Measurements from ENCODE around the gene ZNFX1.

ZNFX1 gene

GRCh38 chr20:49259284-49259683 lies 18.6 kb downstream of the ZNFX1 start:
- peaks cover 13% of the 10 kb centered on the region for H3K36me3 Mint-ChIP-seq
- H3K4me3 Mint-ChIP-seq: peak overlapping the region; percentile 7
- H3K4me1 Mint-ChIP-seq (ENCODE audit: low read depth): peaks cover 22% of the 10 kb centered on the region
- peaks cover 3% of the 10 kb centered on the region for H3K9me3 Mint-ChIP-seq (ENCODE audit: low read depth)
- peak overlapping the region; percentile 54 for H3K27ac Mint-ChIP-seq
- no peaks in the 10 kb centered on the region for H3K27me3 Mint-ChIP-seq

GRCh38 chr20:49256261-49256660 lies 21.6 kb downstream of the ZNFX1 start:
- H3K9me3 Mint-ChIP-seq (ENCODE audit: low read depth): peaks cover 2% of the 10 kb centered on the region
- H3K27ac Mint-ChIP-seq: no peak overlapping the region
- H3K36me3 Mint-ChIP-seq: peaks cover 4% of the 10 kb centered on the region
- no peak overlapping the region for H3K4me3 Mint-ChIP-seq
- H3K4me1 Mint-ChIP-seq (ENCODE audit: low read depth): peaks cover 14% of the 10 kb centered on the region
- no peaks in the 10 kb centered on the region for H3K27me3 Mint-ChIP-seq

GRCh38 chr20:49252556-49253350 lies 25.1 kb downstream of the ZNFX1 start:
- peaks cover 2% of the 10 kb centered on the region for H3K36me3 Mint-ChIP-seq
- H3K4me1 Mint-ChIP-seq (ENCODE audit: low read depth): no peaks in the 10 kb centered on the region
- no peaks in the 10 kb centered on the region for H3K27me3 Mint-ChIP-seq
- no peaks in the 10 kb centered on the region for H3K9me3 Mint-ChIP-seq (ENCODE audit: low read depth)
- no peak overlapping the region for H3K4me3 Mint-ChIP-seq
- H3K27ac Mint-ChIP-seq: no peak overlapping the region

GRCh38 chr20:49248879-49249665 lies 28.8 kb downstream of the ZNFX1 start:
- H3K4me1 Mint-ChIP-seq (ENCODE audit: low read depth): peaks cover 9% of the 10 kb centered on the region
- H3K27ac Mint-ChIP-seq: peak overlapping the region; percentile 64
- no peak overlapping the region for H3K4me3 Mint-ChIP-seq
- H3K27me3 Mint-ChIP-seq: no peaks in the 10 kb centered on the region
- peaks cover 7% of the 10 kb centered on the region for H3K36me3 Mint-ChIP-seq
- no peaks in the 10 kb centered on the region for H3K9me3 Mint-ChIP-seq (ENCODE audit: low read depth)

- no peaks in the 10 kb centered on the region for H3K9me3 Mint-ChIP-seq (ENCODE audit: low read depth)
- peaks cover 7% of the 10 kb centered on the region for H3K36me3 Mint-ChIP-seq
- H3K4me1 Mint-ChIP-seq (ENCODE audit: low read depth): peaks cover 9% of the 10 kb centered on the region
- no peak overlapping the region for H3K4me3 Mint-ChIP-seq
- no peaks in the 10 kb centered on the region for H3K27me3 Mint-ChIP-seq
- H3K27ac Mint-ChIP-seq: peak overlapping the region; percentile 41
Observed at GRCh38 chr20:49248301-49248700, 29.6 kb downstream of the ZNFX1 start.

GRCh38 chr20:49247792-49248191 lies 30.1 kb downstream of the ZNFX1 start:
- peak overlapping the region; percentile 41 for H3K27ac Mint-ChIP-seq
- peaks cover 7% of the 10 kb centered on the region for H3K36me3 Mint-ChIP-seq

GRCh38 chr20:49247169-49247723 lies 30.6 kb downstream of the ZNFX1 start:
- H3K27ac Mint-ChIP-seq: peak overlapping the region; percentile 73
- peaks cover 7% of the 10 kb centered on the region for H3K36me3 Mint-ChIP-seq
- no peaks in the 10 kb centered on the region for H3K9me3 Mint-ChIP-seq (ENCODE audit: low read depth)
- no peaks in the 10 kb centered on the region for H3K27me3 Mint-ChIP-seq
- H3K4me1 Mint-ChIP-seq (ENCODE audit: low read depth): peaks cover 9% of the 10 kb centered on the region
- no peak overlapping the region for H3K4me3 Mint-ChIP-seq

More at GRCh38 chr20:49247792-49248191, 30.1 kb downstream of the ZNFX1 start:
- Mint-ChIP-seq H3K27me3 (no peaks in the 10 kb centered on the region), H3K4me3 (no peak overlapping the region), H3K4me1 (ENCODE audit: low read depth) (peaks cover 9% of the 10 kb centered on the region), H3K9me3 (ENCODE audit: low read depth) (no peaks in the 10 kb centered on the region)

- Mint-ChIP-seq H3K9me3 (ENCODE audit: low read depth) (no peaks in the 10 kb centered on the region), H3K4me1 (ENCODE audit: low read depth) (peaks cover 9% of the 10 kb centered on the region), H3K27me3 (no peaks in the 10 kb centered on the region), H3K4me3 (no peak overlapping the region), H3K36me3 (peaks cover 7% of the 10 kb centered on the region), H3K27ac (peak overlapping the region; percentile 78)
Observed at GRCh38 chr20:49245921-49246740, 31.7 kb downstream of the ZNFX1 start.

- Mint-ChIP-seq H3K9me3 (ENCODE audit: low read depth) (no peaks in the 10 kb centered on the region), H3K4me1 (ENCODE audit: low read depth) (no peaks in the 10 kb centered on the region), H3K27ac (no peak overlapping the region), H3K36me3 (peaks cover 8% of the 10 kb centered on the region), H3K4me3 (no peak overlapping the region), H3K27me3 (no peaks in the 10 kb centered on the region)
Observed at GRCh38 chr20:49237531-49237930, 40.3 kb downstream of the ZNFX1 start.

- H3K27me3 Mint-ChIP-seq: no peaks in the 10 kb centered on the region
- H3K36me3 Mint-ChIP-seq: peaks cover 8% of the 10 kb centered on the region
- H3K4me3 Mint-ChIP-seq: no peak overlapping the region
- no peaks in the 10 kb centered on the region for H3K4me1 Mint-ChIP-seq (ENCODE audit: low read depth)
- no peak overlapping the region for H3K27ac Mint-ChIP-seq
- H3K9me3 Mint-ChIP-seq (ENCODE audit: low read depth): no peaks in the 10 kb centered on the region
Observed at GRCh38 chr20:49236301-49236700, 41.6 kb downstream of the ZNFX1 start.

- Mint-ChIP-seq H3K9me3 (ENCODE audit: low read depth) (no peaks in the 10 kb centered on the region), H3K36me3 (peaks cover 8% of the 10 kb centered on the region), H3K4me3 (no peak overlapping the region), H3K27ac (no peak overlapping the region), H3K4me1 (ENCODE audit: low read depth) (no peaks in the 10 kb centered on the region), H3K27me3 (no peaks in the 10 kb centered on the region)
Observed at GRCh38 chr20:49234831-49235230, 43.0 kb downstream of the ZNFX1 start.

GRCh38 chr20:49233226-49233625 lies 44.6 kb downstream of the ZNFX1 start:
- Mint-ChIP-seq H3K4me3 (no peak overlapping the region), H3K36me3 (peaks cover 8% of the 10 kb centered on the region), H3K9me3 (ENCODE audit: low read depth) (no peaks in the 10 kb centered on the region), H3K27me3 (no peaks in the 10 kb centered on the region), H3K27ac (no peak overlapping the region), H3K4me1 (ENCODE audit: low read depth) (no peaks in the 10 kb centered on the region)

- Mint-ChIP-seq H3K27me3 (no peaks in the 10 kb centered on the region), H3K27ac (no peak overlapping the region), H3K4me1 (ENCODE audit: low read depth) (no peaks in the 10 kb centered on the region), H3K4me3 (no peak overlapping the region), H3K9me3 (ENCODE audit: low read depth) (no peaks in the 10 kb centered on the region), H3K36me3 (peaks cover 6% of the 10 kb centered on the region)
Observed at GRCh38 chr20:49231471-49231870, 46.4 kb downstream of the ZNFX1 start.

GRCh38 chr20:49230561-49231133 lies 47.2 kb downstream of the ZNFX1 start:
- Mint-ChIP-seq H3K36me3 (peaks cover 4% of the 10 kb centered on the region), H3K4me3 (no peak overlapping the region), H3K4me1 (ENCODE audit: low read depth) (peaks cover 2% of the 10 kb centered on the region), H3K9me3 (ENCODE audit: low read depth) (no peaks in the 10 kb centered on the region), H3K27me3 (no peaks in the 10 kb centered on the region), H3K27ac (no peak overlapping the region)
